GM18526 (cell line): Measurements from ENCODE around the gene IFT80.

Experiments
- POLR2A ChIP-seq: IDR thresholded peaks from 3 replicates; pipeline ENCODE4 v1.6.1; 2011; ENCODE audit not compliant: insufficient read length; ENCODE audit errors: extremely low read depth

The IFT80 gene

DNA sequence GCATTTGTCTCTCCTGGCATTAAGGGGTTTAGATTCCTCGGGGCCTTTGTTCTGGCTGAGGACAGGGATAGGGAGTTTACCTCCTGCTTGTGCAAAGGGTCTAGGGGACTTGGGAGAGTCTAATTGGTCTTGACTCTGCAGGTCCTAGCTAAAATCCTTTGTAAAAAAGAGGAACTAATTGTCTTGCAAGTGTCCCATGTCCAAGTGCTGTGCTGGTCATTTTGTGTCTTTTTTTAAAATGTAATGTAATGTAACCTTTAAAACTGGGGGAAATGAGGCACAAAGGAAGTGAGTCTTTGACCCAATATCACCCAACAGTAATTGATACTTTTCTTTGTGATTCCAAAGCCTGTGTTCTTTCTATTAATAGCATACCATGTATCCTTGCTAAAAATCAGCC lies 188.7 kb downstream of the IFT80 start:
- no peak for TF ChIP-seq POLR2A
